ENCODE data around the gene CCL17.
"Not testable (repeated sequence)": the region's sequence is repeated elsewhere in the genome, so short reads cannot be mapped to it uniquely, and the experiment has no call there.

CCL17 gene

DNA sequence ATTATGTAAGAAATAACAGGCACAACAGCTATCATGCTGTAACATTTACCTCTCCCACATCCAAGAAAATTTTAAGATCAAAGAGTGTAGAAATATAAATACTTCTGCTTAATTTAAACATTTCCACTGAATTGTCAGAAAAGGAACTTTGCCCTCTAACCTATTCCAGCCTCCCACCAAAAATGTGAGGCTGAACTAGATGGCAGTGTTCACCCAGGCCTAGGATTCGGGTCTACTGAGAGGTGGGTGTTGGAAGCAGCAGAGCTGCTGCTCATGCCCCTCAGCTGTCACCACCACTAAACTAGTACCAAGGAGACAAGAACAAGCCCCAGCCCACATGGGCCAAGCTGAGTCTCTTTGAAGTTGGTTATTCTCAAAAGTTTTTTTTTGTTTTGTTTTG is 31.3 kb downstream of the CCL17 start:
- DNase-seq, result no peak

- DNase-seq, result not testable (repeated sequence)
Observed at GRCh38 chr16:57439947-57440346, 35.4 kb downstream of the CCL17 start.

GRCh38 chr16:57440551-57440950 is 36.0 kb downstream of the CCL17 start:
- DNase-seq, result not testable (repeated sequence)

GRCh38 chr16:57444711-57445110 is 40.1 kb downstream of the CCL17 start:
- no peak for DNase-seq

GRCh38 chr16:57445510-57445909 is 40.9 kb downstream of the CCL17 start:
- no peak for DNase-seq

DNA sequence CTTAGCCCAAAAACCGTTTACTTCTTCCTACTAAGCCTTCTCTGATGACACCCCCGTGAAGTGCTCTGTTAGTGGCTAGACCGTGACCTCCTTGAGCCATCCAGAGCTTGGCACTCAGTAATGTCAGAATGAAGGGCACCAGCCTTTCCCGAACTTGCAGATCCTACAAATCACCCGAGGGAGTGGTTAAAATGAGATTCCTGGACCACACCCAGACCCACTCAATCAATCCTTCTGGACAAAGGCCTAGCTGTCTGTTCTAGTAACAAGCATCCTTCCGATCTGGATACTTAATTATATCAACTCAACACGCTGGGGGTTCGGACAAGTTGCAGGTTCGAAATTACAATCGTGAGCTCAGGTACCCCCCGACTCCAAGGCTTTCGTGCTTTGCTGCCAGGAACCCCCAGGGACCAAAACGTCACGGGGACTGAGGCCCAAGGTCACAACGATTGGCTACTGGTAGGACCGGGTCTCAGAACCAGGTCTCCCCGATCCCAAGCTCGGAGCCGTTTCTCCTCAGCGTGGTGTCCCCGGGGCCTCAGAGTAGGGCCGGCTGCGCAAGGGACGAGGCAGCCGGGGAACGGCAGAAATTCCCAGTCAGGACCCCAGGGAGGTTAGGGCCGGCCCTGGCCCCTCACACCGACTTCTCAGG is 42.1 kb downstream of the CCL17 start:
- DNase-seq, result no peak

- DNase-seq, result peak; percentile 33
Observed at GRCh38 chr16:57447186-57447962, 42.8 kb downstream of the CCL17 start, which contains the start of the genes CIAPIN1 and COQ9. TSS of gene CIAPIN1 (minus strand) at chr16:57447385. CDS start at chr16:57440928, 6,457 bp downstream. TSS of gene COQ9 (plus strand) at chr16:57447479. CDS start at chr16:57447506, 27 bp downstream.

DNA sequence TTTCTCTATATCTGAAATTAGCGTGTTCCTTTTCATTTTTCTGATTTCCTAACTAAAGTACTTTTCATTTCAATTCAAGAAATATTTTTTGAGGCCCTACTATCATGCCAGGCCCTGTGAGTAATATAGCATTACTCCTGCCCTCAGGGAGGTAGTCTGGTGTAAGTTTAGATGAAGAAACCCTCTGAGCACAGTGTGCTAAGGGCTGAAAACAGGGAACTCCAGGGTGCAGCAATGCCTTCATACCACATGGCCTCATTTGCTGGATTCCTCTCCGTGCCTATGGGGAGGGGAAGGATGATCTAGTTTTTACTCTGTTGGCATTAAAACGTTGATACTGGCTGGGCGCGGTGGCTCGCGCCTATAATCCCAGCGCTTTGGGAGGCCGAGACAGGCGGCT is 47.5 kb downstream of the CCL17 start:
- DNase-seq, result no peak

DNA sequence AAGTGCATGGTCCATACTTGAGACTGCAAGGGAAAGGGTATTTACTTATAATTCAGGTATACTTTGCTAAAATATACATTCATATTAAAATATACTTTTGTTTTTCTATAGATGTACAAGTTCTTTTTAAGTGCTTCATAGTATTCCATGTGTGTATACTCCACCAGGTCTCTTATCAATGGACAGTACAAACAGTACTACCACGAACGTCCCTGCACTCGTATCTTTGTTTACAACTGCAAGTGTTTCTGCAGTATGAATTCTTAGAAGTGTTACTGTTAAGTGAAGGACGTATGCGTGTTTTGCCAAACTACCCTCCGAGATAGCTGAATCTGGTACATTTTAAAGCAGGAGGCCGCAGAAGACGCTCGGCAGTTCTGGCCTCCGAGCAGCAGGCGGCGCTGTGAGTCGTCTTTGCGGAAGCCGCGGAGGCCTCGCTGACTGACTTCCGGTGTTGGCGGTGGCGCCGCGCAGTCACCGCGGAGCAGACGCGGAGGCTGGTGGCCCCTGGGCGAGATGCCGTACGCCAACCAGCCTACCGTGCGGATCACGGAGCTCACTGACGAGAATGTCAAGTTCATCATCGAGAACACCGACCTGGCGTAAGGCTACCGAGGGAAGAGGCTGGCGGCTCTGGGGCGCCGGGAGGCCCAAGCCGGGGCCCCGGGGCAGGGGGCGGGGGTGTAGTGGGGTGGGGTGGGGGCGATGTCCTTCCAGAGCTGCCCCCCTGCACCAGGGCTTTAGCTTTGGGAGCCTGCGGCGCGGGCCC is 57.8 kb downstream of the CCL17 start, which contains the start of gene POLR2C:
TSS of gene POLR2C (plus strand) at position 471 of the 769 bp plus-strand sequence. CDS start at position 517, 46 bp downstream.
- peak; percentile 36 for DNase-seq

DNA sequence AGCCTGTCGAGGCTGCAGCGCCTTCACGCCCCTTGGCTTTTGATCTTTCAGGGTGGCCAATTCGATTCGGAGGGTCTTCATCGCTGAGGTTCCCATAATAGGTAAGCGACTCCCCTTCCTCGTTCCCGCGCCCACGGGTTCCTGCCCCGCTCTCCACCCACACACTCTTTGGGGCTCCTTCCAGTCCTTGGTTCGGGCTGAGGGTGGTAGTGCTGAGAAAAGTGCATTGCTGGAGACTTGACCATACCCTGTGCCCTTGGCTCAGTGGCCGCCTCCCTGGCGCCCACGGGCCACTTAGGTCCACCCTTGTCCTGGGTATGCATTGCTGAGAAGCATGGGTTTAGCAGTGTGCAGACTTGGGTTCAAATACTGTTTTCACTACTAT is 58.4 kb downstream of the CCL17 start:
- DNase-seq, result no peak

GRCh38 chr16:57464523-57464922 is 60.0 kb downstream of the CCL17 start:
- no peak for DNase-seq

All from NCI-H1417 treated with DMSO at 0.1 percent for 48 hours (cell line).